Adrenal gland (tissue), 12 donors: ENCODE measurements around the gene TLX1. TPM values are rescaled to one million over a fixed set of nuclear protein-coding genes. Genes with fewer than 3 reads are reported as not detected.

Experiments used
- DNase-seq, 7 donors: peaks; one replicate each; pipeline ENCODE4 v3.0.0-alpha.2; 2019 to 2020
- H3K27ac ChIP-seq, 5 donors: fragments of 200-600 bp; sonication (generic) in 4 of 5; 1 replicate in 3 of 5; 2 replicates in 2 of 5; pipeline versions ENCODE4 v1.5.1 to v1.8.0; 2016 to 2020; ENCODE audit warnings: mild to moderate bottlenecking in 1 of 5
- H3K27me3 ChIP-seq: fragments of 200-600 bp; 2 replicates; pipeline ENCODE4 v1.8.0; 2021
- H3K36me3 ChIP-seq, 2 donors: fragments of 200-600 bp; replicated peaks in 1 of 2; 1 replicate in 1 of 2; 2 replicates in 1 of 2; pipeline versions ENCODE4 v1.5.1 to v1.8.0; 2018 to 2022
- H3K4me1 ChIP-seq, 2 donors: fragments of 200-600 bp; replicated peaks in 1 of 2; 1 replicate in 1 of 2; 2 replicates in 1 of 2; pipeline versions ENCODE4 v1.5.1 to v1.8.0; 2018 to 2021
- H3K4me3 ChIP-seq, 4 donors: fragments of 200-600 bp; sonication (generic) in 3 of 4; one replicate each; pipeline ENCODE4 v1.5.1; 2016 to 2018
- H3K9me3 ChIP-seq, 3 donors: fragments of 200-600 bp; sonication (generic) in 1 of 3; replicated peaks in 1 of 3; 1 replicate in 2 of 3; 2 replicates in 1 of 3; pipeline versions ENCODE4 v1.5.1 to v1.8.0; 2016 to 2021
- CTCF ChIP-seq, 6 experiments: fragments of 450-650 bp in 4 of 6; fragments of 200-600 bp in 2 of 6; sonication (generic) in 1 of 6; IDR thresholded peaks; 1 replicate in 5 of 6; 2 replicates in 1 of 6; pipeline versions ENCODE4 v1.5.1 to v1.8.0; 2016 to 2021; ENCODE audit warnings: antibody characterized with exemption in 6 of 6, mild to moderate bottlenecking in 2 of 6, moderate library complexity in 1 of 6
- POLR2A ChIP-seq, 2 donors: fragments of 450-650 bp; IDR thresholded peaks; one replicate each; pipeline ENCODE4 v1.6.1; 2017; ENCODE audit warnings: antibody characterized with exemption in 2 of 2, mild to moderate bottlenecking in 2 of 2, moderate library complexity in 1 of 2
- WGBS, 4 donors: extraction: QIAGEN DNeasy Blood & Tissue Kit in 2 of 4; methylation state at CpG; one replicate each; pipeline versions ENCODE4 v1.1.5 to v1.1.7; 2013 to 2017; 5-methylcytosine and 5-hydroxymethylcytosine counted together
- intact Hi-C, 2 donors: fragments of 100-400 bp; cut with DNase I; formaldehyde crosslinking; loops; one replicate each; pipeline versions ENCODE4 v1.14.1 to v1.15.0; 2022 to 2023
- polyA plus RNA-seq, 3 donors: library from polyadenylated mRNA; stranded (reverse); fragments of 200-250 nt in 2 of 3; fragments of 350-450 nt in 1 of 3; fragmentation: Illumina TruSeq in 1 of 3; extraction: RNeasy Lipid Tissue Mini Kit (QIAGEN cat#74804) in 1 of 3; gene quantifications; one replicate each; pipeline ENCODE4 v1.2.3, GENCODE V29; 2013 to 2014
- total RNA-seq, 9 donors: library from RNA; depleted of rRNA in 4 of 9; stranded (reverse); fragments of >200 nt in 4 of 9; fragments of 120-200 nt in 1 of 9; fragmentation: NEBNext Ultra II Directional in 1 of 9; extraction: Animal tissue kit (Norgen Biotek cat#: 25700) in 1 of 9; gene quantifications; one replicate each; pipeline versions ENCODE4 v1.1.0 to v1.2.4, GENCODE V29; 2013 to 2023
- donor health status: healthy with polysubstance abuse.
- donor health status: Bipolar disorder and iron deficiency.
- donor health status: DM: yes; HTN: yes; CAD: no.
- donor health status: DM: no; HTN: no; CAD: no.
- donor health status: DM: no; HTN: no; CAD: no.
- donor health status: DM: yes; HTN: yes; CAD: no.

Gene TLX1
- total and polyA plus RNA-seq, 12 donors: not detected

GRCh38 chr10:101120520-101120883 lies 10.6 kb upstream of the TLX1 start:
- DNase-seq: no peak
- Histone ChIP-seq H3K4me3 (peak overlapping the region in 1 of 4 donors; percentile 55), H3K27me3 (peaks cover 59% of the 10 kb centered on the region)

GRCh38 chr10:101120884-101121653 lies 10.0 kb upstream of the TLX1 start:
- Histone ChIP-seq H3K27me3 (peaks cover 60% of the 10 kb centered on the region), H3K9me3 (no peaks in the 10 kb centered on the region)
- 15 to 19% (median 17%) methylated on average over 27 to 41 of the region's 41 CpGs for WGBS, 4 donors

More at GRCh38 chr10:101120520-101120883, 10.6 kb upstream of the TLX1 start:
- Histone ChIP-seq H3K36me3 (no peaks in the 10 kb centered on the region), H3K9me3 (no peaks in the 10 kb centered on the region), H3K4me1 (peaks cover 0 to 18% of the 10 kb centered on the region in 2 donors), H3K27ac (no peak overlapping the region)
- TF ChIP-seq CTCF (IDR thresholded peaks at IDR 0.05): no peak
- no peak for TF ChIP-seq POLR2A (IDR thresholded peaks at IDR 0.05)
- intact Hi-C loops: no loop called here
- WGBS, 4 donors: 94 to 100% (median 96%) methylated on average over 2 of the region's 2 CpGs

GRCh38 chr10:101121654-101122031 lies 9.5 kb upstream of the TLX1 start:
- DNase-seq: no peak
- H3K27me3 ChIP-seq: peaks cover 60% of the 10 kb centered on the region
- no peaks in the 10 kb centered on the region for H3K36me3 ChIP-seq
- H3K27ac ChIP-seq: no peak overlapping the region
- no peaks in the 10 kb centered on the region for H3K9me3 ChIP-seq
- intact Hi-C loops: no loop called here
- TF ChIP-seq POLR2A (IDR thresholded peaks at IDR 0.05) (no peak), CTCF (IDR thresholded peaks at IDR 0.05) (no peak)
- H3K4me3 ChIP-seq: peak overlapping the region in 1 of 4 donors; percentile 55
- H3K4me1 ChIP-seq: peaks cover 0 to 18% of the 10 kb centered on the region in 2 donors
- 11 to 31% (median 20%) methylated on average over 3 to 15 of the region's 15 CpGs for WGBS, 4 donors

More at GRCh38 chr10:101120884-101121653, 10.0 kb upstream of the TLX1 start:
- TF ChIP-seq CTCF (IDR thresholded peaks at IDR 0.05) (no peak), POLR2A (IDR thresholded peaks at IDR 0.05) (no peak)
- Histone ChIP-seq H3K4me3 (peak overlapping the region in 1 of 4 donors; percentile 55), H3K4me1 (peaks cover 0 to 18% of the 10 kb centered on the region in 2 donors), H3K27ac (no peak overlapping the region), H3K36me3 (no peaks in the 10 kb centered on the region)
- DNase-seq: peak in 1 of 7 donors; percentile 16
- intact Hi-C loops: no loop called here

- H3K27ac ChIP-seq: no peak overlapping the region
- H3K4me1 ChIP-seq: peaks cover 0 to 18% of the 10 kb centered on the region in 2 donors
- no peaks in the 10 kb centered on the region for H3K36me3 ChIP-seq
- 33 to 40% (median 36%) methylated on average over 11 to 16 of the region's 16 CpGs for WGBS, 4 donors
- DNase-seq: no peak
- TF ChIP-seq CTCF (IDR thresholded peaks at IDR 0.05) (no peak), POLR2A (IDR thresholded peaks at IDR 0.05) (no peak)
- intact Hi-C loops: no loop called here
- no peak overlapping the region for H3K4me3 ChIP-seq
- peaks cover 67% of the 10 kb centered on the region for H3K27me3 ChIP-seq
- no peaks in the 10 kb centered on the region for H3K9me3 ChIP-seq
Measured at GRCh38 chr10:101122270-101123084, 8.6 kb upstream of the TLX1 start.
